ENCODE measurements around the gene UGT1A7. TPM values are rescaled to one million over a fixed set of nuclear protein-coding genes. Genes with fewer than 3 reads are reported as not detected.

Gene UGT1A7
- total RNA-seq, 1 donor from 2014 or later = 4.9 TPM

DNA sequence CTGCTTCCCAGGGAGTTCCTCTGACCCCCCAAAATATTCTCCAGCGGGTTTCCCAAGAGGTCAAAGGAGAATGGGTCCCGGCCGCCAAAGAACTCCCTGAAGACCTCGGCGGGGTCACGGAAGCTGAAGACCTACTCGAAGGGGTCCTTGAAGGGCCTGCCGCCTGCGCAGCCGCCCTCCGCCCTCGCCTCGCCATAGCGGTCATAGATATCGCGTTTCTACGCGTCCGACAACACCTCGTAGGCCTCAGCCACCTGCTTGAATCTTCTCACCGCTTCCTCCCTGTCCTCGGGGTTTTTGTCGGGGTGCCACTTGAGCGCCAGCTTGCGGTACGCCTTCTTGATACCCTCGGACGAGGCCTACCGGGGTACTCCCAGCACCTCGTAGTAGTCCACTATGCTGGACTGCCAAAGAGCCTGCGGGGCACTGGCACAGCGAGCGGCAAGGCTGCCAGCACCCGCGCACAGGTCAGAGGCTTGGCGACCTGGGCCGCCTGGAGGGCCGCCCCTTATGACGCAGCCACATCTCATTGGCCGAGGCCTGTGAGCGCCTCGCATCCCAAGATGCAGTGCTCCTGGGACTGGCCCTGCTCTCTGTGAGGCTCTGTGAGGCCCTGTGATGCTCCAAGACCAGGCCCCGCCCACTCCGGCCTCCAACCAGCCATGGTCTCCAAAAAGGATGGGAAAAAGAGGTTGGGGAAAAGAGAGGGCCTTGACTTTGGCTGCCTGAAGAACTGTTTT is 73.3 kb downstream of the UGT1A7 start:
- no peak for DNase-seq (ENCODE audit: extremely low spot score in 2 of 2)
- intact Hi-C loops (cut with DNase I) = no loop called here
- Histone ChIP-seq H3K4me3 (no peak overlapping the region), H3K27me3 (no peaks in the 10 kb centered on the region), H3K27ac (no peak overlapping the region), H3K9me3 (no peaks in the 10 kb centered on the region), H3K36me3 (no peaks in the 10 kb centered on the region), H3K4me1 (no peaks in the 10 kb centered on the region)
- TF ChIP-seq POLR2A (IDR thresholded peaks at IDR 0.05) (no peak), POLR2AphosphoS5 (IDR thresholded peaks at IDR 0.05; ENCODE audit: insufficient read depth in 1 of 2, low read depth in 1 of 2) (no peak)
- TF ChIP-seq, protein P1, sequence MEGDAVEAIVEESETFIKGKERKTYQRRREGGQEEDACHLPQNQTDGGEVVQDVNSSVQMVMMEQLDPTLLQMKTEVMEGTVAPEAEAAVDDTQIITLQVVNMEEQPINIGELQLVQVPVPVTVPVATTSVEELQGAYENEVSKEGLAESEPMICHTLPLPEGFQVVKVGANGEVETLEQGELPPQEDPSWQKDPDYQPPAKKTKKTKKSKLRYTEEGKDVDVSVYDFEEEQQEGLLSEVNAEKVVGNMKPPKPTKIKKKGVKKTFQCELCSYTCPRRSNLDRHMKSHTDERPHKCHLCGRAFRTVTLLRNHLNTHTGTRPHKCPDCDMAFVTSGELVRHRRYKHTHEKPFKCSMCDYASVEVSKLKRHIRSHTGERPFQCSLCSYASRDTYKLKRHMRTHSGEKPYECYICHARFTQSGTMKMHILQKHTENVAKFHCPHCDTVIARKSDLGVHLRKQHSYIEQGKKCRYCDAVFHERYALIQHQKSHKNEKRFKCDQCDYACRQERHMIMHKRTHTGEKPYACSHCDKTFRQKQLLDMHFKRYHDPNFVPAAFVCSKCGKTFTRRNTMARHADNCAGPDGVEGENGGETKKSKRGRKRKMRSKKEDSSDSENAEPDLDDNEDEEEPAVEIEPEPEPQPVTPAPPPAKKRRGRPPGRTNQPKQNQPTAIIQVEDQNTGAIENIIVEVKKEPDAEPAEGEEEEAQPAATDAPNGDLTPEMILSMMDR (IDR thresholded peaks at IDR 0.05) = no peak

DNA sequence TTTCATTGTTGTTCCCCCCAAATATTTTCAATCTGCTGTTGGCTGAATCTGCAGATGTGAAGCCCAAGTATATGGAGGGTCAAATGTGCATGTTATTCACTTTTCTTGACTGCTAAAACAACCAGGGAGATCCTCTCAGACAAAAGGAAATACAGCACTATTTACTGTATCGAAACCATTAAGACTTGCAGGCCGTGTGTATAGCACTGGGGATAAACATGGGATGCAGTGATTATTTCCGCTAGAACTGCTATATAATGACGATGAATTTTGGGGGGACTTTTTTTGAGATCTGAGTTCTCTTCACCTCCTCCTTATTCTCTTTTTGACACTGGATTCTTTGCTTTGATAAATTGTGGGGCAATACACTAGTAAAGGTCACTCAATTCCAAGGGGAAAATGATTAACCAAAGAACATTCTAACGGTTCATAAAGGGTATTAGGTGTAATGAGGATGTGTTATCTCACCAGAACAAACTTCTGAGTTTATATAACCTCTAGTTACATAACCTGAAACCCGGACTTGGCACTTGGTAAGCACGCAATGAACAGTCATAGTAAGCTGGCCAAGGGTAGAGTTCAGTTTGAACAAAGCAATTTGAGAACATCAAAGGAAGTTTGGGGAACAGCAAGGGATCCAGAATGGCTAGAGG is 74.9 kb downstream of the UGT1A7 start:
- no peak overlapping the region for H3K27ac ChIP-seq
- H3K27me3 ChIP-seq = no peaks in the 10 kb centered on the region
- no peaks in the 10 kb centered on the region for H3K9me3 ChIP-seq
- no peak for DNase-seq (ENCODE audit: extremely low spot score in 2 of 2)
- no peaks in the 10 kb centered on the region for H3K36me3 ChIP-seq
- TF ChIP-seq POLR2AphosphoS5 (IDR thresholded peaks at IDR 0.05; ENCODE audit: insufficient read depth in 1 of 2, low read depth in 1 of 2) (no peak), POLR2A (IDR thresholded peaks at IDR 0.05) (no peak)
- TF ChIP-seq, protein P1 (IDR thresholded peaks at IDR 0.05) = no peak
- intact Hi-C loops (cut with DNase I) = no loop called here
- H3K4me1 ChIP-seq = no peaks in the 10 kb centered on the region
- no peak overlapping the region for H3K4me3 ChIP-seq

DNA sequence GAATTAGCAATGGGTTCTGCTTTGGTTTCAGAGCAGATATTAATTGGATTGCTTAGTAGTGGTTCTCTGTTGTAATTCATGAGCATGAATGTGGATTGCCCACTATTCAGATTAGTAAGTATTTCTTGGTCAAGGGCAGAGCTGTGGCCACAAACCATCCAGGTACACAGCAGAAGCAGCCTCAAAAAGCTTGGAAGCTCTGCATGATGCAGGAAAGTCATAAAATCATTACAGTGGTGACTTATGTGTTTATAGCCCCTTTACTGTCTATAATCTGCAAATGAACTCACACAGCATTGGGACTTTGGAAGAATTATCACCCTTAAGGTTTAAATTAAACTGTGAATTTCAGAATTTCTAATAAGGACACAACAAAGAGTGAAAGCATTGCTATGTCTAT is 76.4 kb downstream of the UGT1A7 start:
- Histone ChIP-seq H3K27me3 (no peaks in the 10 kb centered on the region), H3K4me1 (no peaks in the 10 kb centered on the region), H3K36me3 (no peaks in the 10 kb centered on the region), H3K4me3 (no peak overlapping the region), H3K9me3 (no peaks in the 10 kb centered on the region), H3K27ac (no peak overlapping the region)
- intact Hi-C loops (cut with DNase I) = no loop called here
- no peak for TF ChIP-seq POLR2AphosphoS5 (IDR thresholded peaks at IDR 0.05; ENCODE audit: insufficient read depth in 1 of 2, low read depth in 1 of 2)
- TF ChIP-seq, protein P1 (IDR thresholded peaks at IDR 0.05) = no peak
- TF ChIP-seq POLR2A (IDR thresholded peaks at IDR 0.05) = no peak
- no peak for DNase-seq (ENCODE audit: extremely low spot score in 2 of 2)

DNA sequence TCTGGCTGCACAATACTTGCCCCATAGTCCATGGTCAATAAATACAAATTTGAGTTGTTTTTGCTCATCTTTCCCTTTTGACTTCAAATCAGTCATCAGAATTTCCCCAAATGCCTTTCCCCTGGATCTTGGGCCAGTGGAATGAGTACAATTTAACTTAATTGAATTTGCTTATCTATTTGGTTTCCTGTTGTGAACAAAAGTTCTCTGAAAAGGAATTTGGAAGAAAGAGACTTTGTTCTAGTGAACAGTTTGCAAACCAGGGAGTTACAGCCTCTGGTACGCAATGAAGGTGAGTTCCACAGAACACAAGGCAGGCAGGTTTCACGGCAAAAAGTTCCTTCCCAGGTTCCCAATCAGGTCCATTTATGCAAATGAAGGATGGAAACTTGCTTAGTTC is 77.1 kb downstream of the UGT1A7 start:
- no peaks in the 10 kb centered on the region for H3K4me1 ChIP-seq
- intact Hi-C loops (cut with DNase I) = no loop called here
- H3K36me3 ChIP-seq = no peaks in the 10 kb centered on the region
- TF ChIP-seq, protein P1 (IDR thresholded peaks at IDR 0.05) = no peak
- TF ChIP-seq POLR2AphosphoS5 (IDR thresholded peaks at IDR 0.05; ENCODE audit: insufficient read depth in 1 of 2, low read depth in 1 of 2) (no peak), POLR2A (IDR thresholded peaks at IDR 0.05) (no peak)
- no peak for DNase-seq (ENCODE audit: extremely low spot score in 2 of 2)
- no peak overlapping the region for H3K27ac ChIP-seq
- no peak overlapping the region for H3K4me3 ChIP-seq
- H3K27me3 ChIP-seq = no peaks in the 10 kb centered on the region
- no peaks in the 10 kb centered on the region for H3K9me3 ChIP-seq

DNA sequence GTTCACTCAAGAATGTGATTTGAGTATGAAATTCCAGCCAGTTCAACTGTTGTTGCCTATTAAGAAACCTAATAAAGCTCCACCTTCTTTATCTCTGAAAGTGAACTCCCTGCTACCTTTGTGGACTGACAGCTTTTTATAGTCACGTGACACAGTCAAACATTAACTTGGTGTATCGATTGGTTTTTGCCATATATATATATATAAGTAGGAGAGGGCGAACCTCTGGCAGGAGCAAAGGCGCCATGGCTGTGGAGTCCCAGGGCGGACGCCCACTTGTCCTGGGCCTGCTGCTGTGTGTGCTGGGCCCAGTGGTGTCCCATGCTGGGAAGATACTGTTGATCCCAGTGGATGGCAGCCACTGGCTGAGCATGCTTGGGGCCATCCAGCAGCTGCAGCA is 78.3 kb downstream of the UGT1A7 start, which contains the start of gene UGT1A1:
Gene UGT1A1, plus strand, starts transcription at position 228 of the 400 bp plus-strand sequence. Its CDS starts 18 bp downstream, at position 246.
- Histone ChIP-seq H3K27ac (no peak within 1 kb of the TSS), H3K4me1 (no peaks in the 10 kb centered on the region)

More for the DNA sequence above, 78.3 kb downstream of the UGT1A7 start, which contains the start of gene UGT1A1:
- DNase-seq (ENCODE audit: extremely low spot score in 2 of 2) = no peak
- H3K9me3 ChIP-seq = no peaks in the 10 kb centered on the region
- intact Hi-C loops (cut with DNase I) = no loop called here
- no peak within 1 kb of the TSS for H3K4me3 ChIP-seq
- TF ChIP-seq, protein P1 (IDR thresholded peaks at IDR 0.05) = no peak
- TF ChIP-seq POLR2AphosphoS5 (IDR thresholded peaks at IDR 0.05; ENCODE audit: insufficient read depth in 1 of 2, low read depth in 1 of 2) = no peak
- no peaks in the 10 kb centered on the region for H3K27me3 ChIP-seq
- H3K36me3 ChIP-seq = no peaks in the 10 kb centered on the region
